Colonic mucosa (tissue), 4 donors: Measurements from ENCODE around the gene ZNF169. TPM values are rescaled to one million over a fixed set of nuclear protein-coding genes. Genes with fewer than 3 reads are reported as not detected.
"Not testable (repeated sequence)": the region's sequence is repeated elsewhere in the genome, so short reads cannot be mapped to it uniquely, and the experiment has no call there.

ENCODE experiments used
- DNase-seq: peaks from one replicate; pipeline ENCODE4 v3.0.0-alpha.2; 2020
- H3K27ac ChIP-seq: fragments of 200-600 bp; one replicate; pipeline ENCODE4 v1.8.0; 2021
- H3K27me3 ChIP-seq: fragments of 200-600 bp; one replicate; pipeline ENCODE4 v1.8.0; 2021
- H3K36me3 ChIP-seq: fragments of 200-600 bp; one replicate; pipeline ENCODE4 v1.8.0; 2021
- H3K4me1 ChIP-seq: fragments of 200-600 bp; one replicate; pipeline ENCODE4 v1.8.0; 2021; ENCODE audit warnings: mild to moderate bottlenecking
- H3K4me3 ChIP-seq: fragments of 200-600 bp; one replicate; pipeline ENCODE4 v1.8.0; 2021
- H3K9ac ChIP-seq, 2 donors: one replicate each; pipeline ENCODE4 v1.7.0; 2013; ENCODE audit warnings: control low read depth in 2 of 2, low read depth in 2 of 2, low read length in 2 of 2
- H3K9me3 ChIP-seq: fragments of 200-600 bp; one replicate; pipeline ENCODE4 v1.8.0; 2021
- intact Hi-C: fragments of 100-400 bp; cut with DNase I; formaldehyde crosslinking; loops from one replicate; pipeline ENCODE4 v1.14.1; 2022
- total RNA-seq, 2 donors: library from RNA; stranded (reverse); fragmentation: NEBNext Ultra II Directional in 1 of 2; extraction: Animal tissue kit (Norgen Biotek cat#: 25700) in 1 of 2; gene quantifications; one replicate each; pipeline ENCODE4 v1.2.1, GENCODE V29; 2021
- TF ChIP-seq, protein P1 (sequence below): fragments of 200-600 bp; IDR thresholded peaks from one replicate; pipeline ENCODE4 v1.8.0; 2022; ENCODE audit warnings: antibody characterized with exemption, mild to moderate bottlenecking
- donor health status: healthy.
- donor health status: DM: no; HTN: no; CAD: no.
- donor health status: DM: no; HTN: no; CAD: no.

The ZNF169 gene
- total RNA-seq, 2 donors from 2014 or later: 5.9 to 10.0 TPM

DNA sequence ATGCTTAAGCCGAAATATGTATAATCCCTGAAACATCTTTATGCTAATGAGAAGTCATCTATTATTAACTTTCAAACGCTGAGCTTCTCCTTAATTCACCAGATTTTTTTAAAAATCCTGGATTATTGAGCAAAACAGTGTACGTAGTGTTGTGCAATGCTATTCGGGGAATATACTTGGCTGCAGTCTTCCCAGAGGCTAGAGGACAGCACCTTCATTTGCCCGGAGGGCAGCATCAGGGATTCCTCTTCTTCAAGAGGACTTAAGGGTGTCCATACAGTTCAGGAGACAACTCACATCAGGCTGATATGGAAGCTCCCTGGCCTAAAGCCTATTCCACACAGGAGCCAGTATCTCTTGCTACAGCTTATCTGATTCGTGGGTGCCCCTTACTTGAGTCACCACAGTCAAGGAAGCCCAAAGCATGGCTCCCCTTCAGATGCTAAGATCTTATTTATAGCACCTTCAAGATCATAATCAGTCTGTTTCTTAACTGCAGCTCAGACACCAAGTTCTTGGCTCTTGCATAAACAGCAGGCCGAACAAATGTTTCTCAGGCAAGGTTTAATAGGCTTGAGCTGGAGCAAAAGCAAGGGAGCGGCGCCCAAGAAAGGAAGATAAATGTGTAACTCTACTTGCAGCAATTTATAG, 40.0 kb downstream of the ZNF169 start:
- Histone ChIP-seq H3K4me1 (no peaks in the 10 kb centered on the region), H3K36me3 (no peaks in the 10 kb centered on the region), H3K27me3 (no peaks in the 10 kb centered on the region), H3K27ac (no peak overlapping the region), H3K4me3 (no peak overlapping the region), H3K9ac (no peak overlapping the region), H3K9me3 (no peaks in the 10 kb centered on the region)
- DNase-seq: no peak
- intact Hi-C loops: no loop called here
- TF ChIP-seq, protein P1, sequence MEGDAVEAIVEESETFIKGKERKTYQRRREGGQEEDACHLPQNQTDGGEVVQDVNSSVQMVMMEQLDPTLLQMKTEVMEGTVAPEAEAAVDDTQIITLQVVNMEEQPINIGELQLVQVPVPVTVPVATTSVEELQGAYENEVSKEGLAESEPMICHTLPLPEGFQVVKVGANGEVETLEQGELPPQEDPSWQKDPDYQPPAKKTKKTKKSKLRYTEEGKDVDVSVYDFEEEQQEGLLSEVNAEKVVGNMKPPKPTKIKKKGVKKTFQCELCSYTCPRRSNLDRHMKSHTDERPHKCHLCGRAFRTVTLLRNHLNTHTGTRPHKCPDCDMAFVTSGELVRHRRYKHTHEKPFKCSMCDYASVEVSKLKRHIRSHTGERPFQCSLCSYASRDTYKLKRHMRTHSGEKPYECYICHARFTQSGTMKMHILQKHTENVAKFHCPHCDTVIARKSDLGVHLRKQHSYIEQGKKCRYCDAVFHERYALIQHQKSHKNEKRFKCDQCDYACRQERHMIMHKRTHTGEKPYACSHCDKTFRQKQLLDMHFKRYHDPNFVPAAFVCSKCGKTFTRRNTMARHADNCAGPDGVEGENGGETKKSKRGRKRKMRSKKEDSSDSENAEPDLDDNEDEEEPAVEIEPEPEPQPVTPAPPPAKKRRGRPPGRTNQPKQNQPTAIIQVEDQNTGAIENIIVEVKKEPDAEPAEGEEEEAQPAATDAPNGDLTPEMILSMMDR: no peak

DNA sequence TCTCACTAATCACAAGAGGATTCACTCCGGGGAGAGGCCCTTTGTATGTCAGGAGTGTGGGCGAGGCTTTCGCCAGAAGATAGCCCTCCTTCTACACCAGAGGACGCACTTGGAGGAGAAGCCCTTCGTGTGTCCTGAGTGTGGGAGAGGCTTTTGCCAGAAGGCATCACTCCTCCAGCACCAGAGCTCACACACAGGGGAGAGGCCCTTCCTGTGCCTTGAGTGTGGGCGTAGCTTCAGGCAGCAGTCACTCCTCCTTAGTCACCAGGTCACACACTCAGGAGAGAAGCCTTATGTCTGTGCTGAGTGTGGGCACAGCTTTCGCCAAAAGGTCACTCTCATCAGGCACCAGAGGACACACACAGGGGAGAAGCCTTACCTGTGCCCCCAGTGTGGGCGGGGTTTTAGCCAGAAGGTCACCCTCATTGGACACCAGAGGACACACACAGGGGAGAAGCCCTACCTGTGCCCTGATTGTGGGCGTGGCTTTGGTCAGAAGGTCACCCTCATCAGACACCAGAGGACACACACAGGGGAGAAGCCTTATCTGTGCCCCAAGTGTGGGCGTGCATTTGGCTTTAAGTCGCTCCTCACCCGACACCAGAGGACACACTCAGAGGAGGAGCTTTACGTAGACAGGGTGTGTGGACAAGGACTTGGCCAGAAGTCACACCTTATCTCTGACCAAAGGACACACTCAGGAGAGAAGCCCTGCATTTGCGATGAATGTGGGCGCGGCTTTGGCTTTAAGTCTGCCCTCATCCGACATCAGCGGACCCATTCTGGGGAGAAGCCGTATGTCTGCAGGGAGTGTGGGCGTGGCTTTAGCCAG, 41.6 kb downstream of the ZNF169 start:
- intact Hi-C loops: no loop called here
- no peak overlapping the region for H3K9ac ChIP-seq
- no peaks in the 10 kb centered on the region for H3K9me3 ChIP-seq
- H3K4me1 ChIP-seq: no peaks in the 10 kb centered on the region
- TF ChIP-seq, protein P1: no peak
- no peaks in the 10 kb centered on the region for H3K27me3 ChIP-seq
- DNase-seq: no peak
- H3K4me3 ChIP-seq: no peak overlapping the region
- H3K27ac ChIP-seq: no peak overlapping the region
- no peaks in the 10 kb centered on the region for H3K36me3 ChIP-seq

DNA sequence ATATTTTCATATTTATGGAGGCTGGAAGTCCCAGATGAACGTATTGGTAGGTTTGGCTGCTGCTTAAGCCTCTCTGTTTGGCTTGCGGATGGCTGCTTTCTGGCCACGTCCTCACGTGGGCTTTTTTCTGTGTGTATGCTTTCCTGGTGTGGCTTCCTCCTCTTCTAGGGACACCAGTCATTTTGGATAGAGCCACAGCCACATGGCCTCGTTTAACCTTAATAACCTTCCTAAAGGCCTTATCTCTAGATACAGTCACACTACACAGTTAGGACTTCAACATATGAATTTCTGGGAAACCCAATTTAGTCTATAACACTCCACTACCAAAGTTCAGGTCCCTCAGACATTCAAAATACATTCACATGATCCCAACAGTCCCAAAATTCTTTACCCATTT, 42.5 kb downstream of the ZNF169 start:
- intact Hi-C loops: no loop called here
- TF ChIP-seq, protein P1: no peak
- DNase-seq: no peak
- H3K4me3 ChIP-seq: no peak overlapping the region
- H3K27me3 ChIP-seq: no peaks in the 10 kb centered on the region
- no peaks in the 10 kb centered on the region for H3K9me3 ChIP-seq
- H3K27ac ChIP-seq: no peak overlapping the region
- H3K4me1 ChIP-seq: no peaks in the 10 kb centered on the region
- no peak overlapping the region for H3K9ac ChIP-seq
- no peaks in the 10 kb centered on the region for H3K36me3 ChIP-seq

DNA sequence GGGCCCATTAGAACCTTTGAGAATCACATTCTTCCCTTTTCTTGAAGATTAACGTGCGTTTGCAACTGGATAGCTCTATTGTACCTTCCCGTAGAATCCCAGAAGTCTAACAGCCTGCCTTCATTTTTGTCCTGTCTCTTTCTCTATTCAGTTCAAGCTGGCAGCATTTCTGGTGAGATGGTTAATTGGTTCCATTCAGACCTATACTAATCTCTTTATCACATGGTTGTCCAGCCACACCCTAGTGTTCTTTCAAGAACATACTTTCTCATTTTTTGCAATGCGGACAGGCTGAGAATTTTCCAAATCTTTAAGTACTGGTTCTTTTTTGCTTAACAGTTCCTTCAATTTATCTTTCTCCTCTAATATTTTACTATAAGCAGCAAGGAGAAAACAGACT, 43.3 kb downstream of the ZNF169 start:
- Histone ChIP-seq H3K4me3 (no peak overlapping the region), H3K4me1 (no peaks in the 10 kb centered on the region), H3K9me3 (no peaks in the 10 kb centered on the region), H3K27ac (no peak overlapping the region), H3K9ac (no peak overlapping the region), H3K27me3 (no peaks in the 10 kb centered on the region), H3K36me3 (no peaks in the 10 kb centered on the region)
- intact Hi-C loops: no loop called here
- TF ChIP-seq, protein P1: no peak
- DNase-seq: no peak

DNA sequence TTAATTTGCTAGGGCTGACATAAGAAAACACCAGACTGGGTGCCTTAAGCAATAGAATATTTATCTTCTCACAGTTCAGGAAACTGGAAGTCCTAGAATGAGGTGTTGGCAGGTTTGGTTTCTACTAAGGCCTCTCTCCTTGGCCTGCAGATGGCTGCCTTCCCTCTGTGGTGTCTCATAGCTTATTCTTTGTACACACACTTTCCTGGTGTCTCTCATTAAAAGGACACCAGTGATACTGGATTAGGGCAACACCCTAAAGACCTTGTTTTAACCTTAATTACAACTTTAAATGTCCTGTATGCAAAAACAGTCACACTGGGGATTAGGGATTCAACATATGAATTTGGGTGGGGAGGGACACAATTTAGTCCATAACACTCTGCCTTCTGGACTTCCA, 44.2 kb downstream of the ZNF169 start:
- intact Hi-C loops: no loop called here
- no peak for DNase-seq
- TF ChIP-seq, protein P1: no peak

DNA sequence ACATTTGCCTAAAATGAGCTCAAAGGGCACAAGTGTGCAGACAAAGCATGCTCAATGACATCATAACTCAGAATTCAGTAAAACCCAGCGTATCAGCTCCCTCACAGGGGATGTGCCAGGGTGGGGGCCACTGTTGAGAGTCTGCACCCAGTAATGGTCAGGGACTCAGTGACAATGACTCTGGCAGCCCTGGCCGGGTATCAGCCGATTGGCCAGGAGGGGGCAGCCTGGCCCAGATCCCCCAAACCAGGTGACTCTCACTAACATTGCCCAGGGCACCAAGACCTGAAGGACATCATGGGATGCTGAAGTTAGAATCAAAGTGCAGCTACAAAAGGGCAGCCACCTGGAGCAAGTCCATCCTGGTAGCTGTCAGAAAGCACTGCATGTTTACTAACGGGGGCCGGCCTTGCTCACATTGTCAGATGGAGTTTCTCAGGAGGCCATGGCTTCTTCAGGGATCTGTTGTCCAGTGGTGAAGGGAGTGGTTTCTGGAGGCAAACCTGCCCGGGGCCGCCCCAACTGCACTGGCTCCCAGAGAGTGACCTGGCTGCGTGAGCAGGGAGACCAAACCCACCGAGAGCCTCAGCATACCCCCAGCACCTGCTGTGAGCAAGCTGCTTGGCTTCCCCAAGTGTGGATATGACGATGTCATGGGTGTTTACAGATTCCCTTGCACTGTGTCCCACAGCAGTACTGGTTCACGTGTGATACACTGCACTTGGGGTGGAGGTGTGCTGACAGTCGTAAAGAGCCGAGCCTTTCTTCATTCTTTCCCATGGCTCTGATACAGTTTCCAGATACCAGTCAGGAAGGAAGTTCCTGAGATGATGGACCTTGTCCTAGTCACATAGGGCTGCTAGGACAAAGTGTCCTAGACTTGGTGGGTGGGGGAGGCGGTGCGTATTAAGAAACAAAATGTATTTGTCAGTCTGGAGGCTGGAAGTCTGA, 56.2 kb downstream of the ZNF169 start:
- DNase-seq, H3K9me3 ChIP-seq, H3K27ac ChIP-seq, H3K36me3 ChIP-seq, H3K4me1 ChIP-seq, H3K9ac ChIP-seq, H3K27me3 ChIP-seq, H3K4me3 ChIP-seq, intact Hi-C loops: not testable (repeated sequence)

More for the DNA sequence above, 44.2 kb downstream of the ZNF169 start:
- Histone ChIP-seq H3K4me3 (no peak overlapping the region), H3K27ac (no peak overlapping the region), H3K9me3 (no peaks in the 10 kb centered on the region), H3K27me3 (no peaks in the 10 kb centered on the region), H3K4me1 (no peaks in the 10 kb centered on the region), H3K9ac (no peak overlapping the region), H3K36me3 (no peaks in the 10 kb centered on the region)

DNA sequence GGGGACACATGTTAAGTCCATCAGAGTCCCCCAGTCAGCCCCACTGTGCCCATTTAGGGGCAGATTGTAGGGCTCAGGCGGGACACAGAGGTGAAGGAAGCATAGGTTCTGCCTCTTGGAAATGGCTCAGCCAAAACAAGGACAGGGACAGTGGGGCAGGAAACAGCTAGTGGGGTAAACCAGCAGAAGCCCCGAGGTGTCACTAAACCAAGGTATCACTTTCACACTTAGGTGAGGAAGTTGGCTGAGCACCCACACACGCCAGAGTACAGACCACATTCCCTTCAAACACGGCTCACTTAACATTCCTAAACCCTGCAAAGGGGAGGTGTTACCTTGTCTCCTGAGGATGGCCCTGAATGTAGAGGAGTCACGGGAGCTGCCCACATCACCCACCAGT, 57.1 kb downstream of the ZNF169 start:
- H3K27me3 ChIP-seq, H3K9ac ChIP-seq, DNase-seq: not testable (repeated sequence)

More for the DNA sequence above, 57.1 kb downstream of the ZNF169 start:
- H3K9me3 ChIP-seq, H3K27ac ChIP-seq, intact Hi-C loops, H3K4me3 ChIP-seq, H3K36me3 ChIP-seq, H3K4me1 ChIP-seq: not testable (repeated sequence)
